Kidney epithelial cell (primary cell): Measurements from ENCODE around the gene SLC13A3. TPM values are rescaled to one million over a fixed set of nuclear protein-coding genes. Genes with fewer than 3 reads are reported as not detected.

ENCODE experiments used
- DNase-seq: peaks from one replicate; pipeline ENCODE4 v3.0.0-alpha.2; 2010; ENCODE audit warnings: low read depth
- H3K27me3 ChIP-seq: 2 replicates; pipeline ENCODE4 v1.6.0; 2011; ENCODE audit warnings: low read length; ENCODE audit not compliant: control insufficient read depth, insufficient read depth
- H3K36me3 ChIP-seq: 2 replicates; pipeline ENCODE4 v1.5.1; 2011; ENCODE audit warnings: low read length; ENCODE audit not compliant: control insufficient read depth, insufficient read depth
- H3K4me3 ChIP-seq: 2 replicates; pipeline ENCODE4 v1.5.1; 2011; ENCODE audit warnings: low read depth, mild to moderate bottlenecking, control low read depth, low read length
- CTCF ChIP-seq: IDR thresholded peaks from 2 replicates; pipeline ENCODE4 v1.5.1; 2011; ENCODE audit warnings: mild to moderate bottlenecking, moderate library complexity, low read length, control low read depth, inconsistent platforms; ENCODE audit not compliant: insufficient read depth, poor library complexity, severe bottlenecking
- total RNA-seq: library from RNA; depleted of rRNA; stranded (reverse); fragments of >200 nt; gene quantifications from 2 replicates; pipeline ENCODE4 v1.2.3, GENCODE V29; 2015

The SLC13A3 gene
- total RNA-seq, 1 donor from 2014 or later = 3.4 TPM

- Histone ChIP-seq H3K36me3 (no peaks in the 10 kb centered on the region), H3K27me3 (no peaks in the 10 kb centered on the region), H3K4me3 (no peak overlapping the region)
- TF ChIP-seq CTCF = no peak
- no peak for DNase-seq
These were observed 45.1 kb downstream of the SLC13A3 start for GRCh38 chr20:46605978-46606816.

- H3K4me3 ChIP-seq = no peak overlapping the region
- H3K27me3 ChIP-seq = no peaks in the 10 kb centered on the region
- no peaks in the 10 kb centered on the region for H3K36me3 ChIP-seq
- no peak for TF ChIP-seq CTCF
- DNase-seq = no peak
These were observed 46.1 kb downstream of the SLC13A3 start for GRCh38 chr20:46605181-46605580.

- no peak for DNase-seq
- Histone ChIP-seq H3K27me3 (no peaks in the 10 kb centered on the region), H3K36me3 (no peaks in the 10 kb centered on the region), H3K4me3 (no peak overlapping the region)
- TF ChIP-seq CTCF = no peak
These were observed 46.6 kb downstream of the SLC13A3 start for GRCh38 chr20:46604551-46605133.

- DNase-seq = no peak
- Histone ChIP-seq H3K36me3 (no peaks in the 10 kb centered on the region), H3K27me3 (no peaks in the 10 kb centered on the region), H3K4me3 (no peak overlapping the region)
- TF ChIP-seq CTCF = no peak
These were observed 48.8 kb downstream of the SLC13A3 start for GRCh38 chr20:46602429-46602828.

- Histone ChIP-seq H3K36me3 (no peaks in the 10 kb centered on the region), H3K4me3 (no peak overlapping the region), H3K27me3 (no peaks in the 10 kb centered on the region)
- TF ChIP-seq CTCF = no peak
- DNase-seq = no peak
These were observed 49.6 kb downstream of the SLC13A3 start for GRCh38 chr20:46601603-46602122.
